K562 (cell line): ENCODE measurements around the gene DENND1A.

Experiments
- CTCF ChIP-seq, 3 experiments: IDR thresholded peaks in 2 of 3; conservative IDR thresholded peaks in 1 of 3; 2 replicates each; pipeline ENCODE4 v1.5.1; 2011 to 2012; ENCODE audit warnings: low read length in 3 of 3, mild to moderate bottlenecking in 3 of 3, control low read depth in 2 of 3, improper control_type of control experiment in 1 of 3, inconsistent platforms in 1 of 3, low read depth in 1 of 3, mixed read lengths in 1 of 3, moderate library complexity in 1 of 3; ENCODE audit not compliant: insufficient read depth in 2 of 3
- MAX ChIP-seq: sonication (generic); formaldehyde crosslinking; IDR thresholded peaks from 2 replicates; pipeline ENCODE4 v1.9.0; 2022; ENCODE audit warnings: mild to moderate bottlenecking, missing genetic modification reagents
- TF ChIP-seq, protein P1 (sequence below): fragments of 450-650 bp; formaldehyde crosslinking; IDR thresholded peaks from 2 replicates; pipeline ENCODE4 v1.4.0; 2022; ENCODE audit warnings: missing genetic modification characterization

DNA sequence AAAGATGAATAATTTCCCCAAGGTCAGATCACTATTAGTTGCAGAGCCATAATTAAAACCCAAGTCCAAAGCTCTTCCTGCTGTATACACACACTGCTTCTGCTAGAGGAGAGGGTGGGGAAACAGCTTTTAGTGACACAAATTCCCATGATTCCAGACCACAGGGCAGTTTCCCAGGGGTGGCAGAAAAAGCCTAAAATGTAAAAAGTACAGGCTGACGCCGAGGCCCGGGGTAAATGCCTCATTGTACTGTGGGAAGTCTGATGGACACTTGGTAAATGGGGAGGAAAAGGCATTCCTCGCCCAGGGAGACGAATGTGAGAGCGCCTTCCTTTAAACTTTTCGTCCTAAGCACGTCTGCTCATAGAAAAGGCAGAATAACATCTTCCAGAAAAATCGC, 65.7 kb downstream of the DENND1A start:
- TF ChIP-seq MAX (CRISPR knock-in tag) (no peak), CTCF (IDR thresholded peaks at IDR 0.05 in 2 of 3, conservative IDR thresholded peaks at IDR 0.05 in 1 of 3; ENCODE audit: insufficient read depth in 2 of 3, low read depth in 1 of 3, low read length in 3 of 3) (no peak)
- TF ChIP-seq, protein P1, sequence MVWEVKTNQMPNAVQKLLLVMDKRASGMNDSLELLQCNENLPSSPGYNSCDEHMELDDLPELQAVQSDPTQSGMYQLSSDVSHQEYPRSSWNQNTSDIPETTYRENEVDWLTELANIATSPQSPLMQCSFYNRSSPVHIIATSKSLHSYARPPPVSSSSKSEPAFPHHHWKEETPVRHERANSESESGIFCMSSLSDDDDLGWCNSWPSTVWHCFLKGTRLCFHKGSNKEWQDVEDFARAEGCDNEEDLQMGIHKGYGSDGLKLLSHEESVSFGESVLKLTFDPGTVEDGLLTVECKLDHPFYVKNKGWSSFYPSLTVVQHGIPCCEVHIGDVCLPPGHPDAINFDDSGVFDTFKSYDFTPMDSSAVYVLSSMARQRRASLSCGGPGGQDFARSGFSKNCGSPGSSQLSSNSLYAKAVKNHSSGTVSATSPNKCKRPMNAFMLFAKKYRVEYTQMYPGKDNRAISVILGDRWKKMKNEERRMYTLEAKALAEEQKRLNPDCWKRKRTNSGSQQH (CRISPR knock-in tag): no peak
